A549 treated with GW870086 at 1 μM for 4 hours (cell line): ENCODE measurements around the gene EAPP. TPM values are rescaled to one million over a fixed set of nuclear protein-coding genes. Genes with fewer than 3 reads are reported as not detected.

Experiments used
- total RNA-seq: library from RNA; stranded (reverse); fragments of 200-300 nt; extraction: Qiagen RNA extraction; gene quantifications from 5 replicates; pipeline ENCODE4 v1.2.3, GENCODE V29; 2022; ENCODE audit warnings: low read depth

The EAPP gene
- 34.2 to 48.2 TPM (median 39.7 TPM) in 5 replicates for total RNA-seq

GRCh38 chr14:34539407-34540180 lies at the start of gene EAPP:
TSS of gene EAPP (minus strand) at chr14:34539701. CDS start at chr14:34539628, 73 bp downstream.

Other genes with a start within 250 kb of the EAPP start
- gene SPTSSA, start 77.5 kb downstream of the EAPP start, total RNA-seq = 20.2 to 35.7 TPM (median 30.4 TPM) in 5 replicates
- gene SNX6, start 90.4 kb upstream of the EAPP start, total RNA-seq = 56.7 to 99.7 TPM (median 76.6 TPM) in 5 replicates
- 98.8 to 120 TPM (median 117 TPM) in 5 replicates for gene CFL2, start 174.9 kb upstream of the EAPP start, total RNA-seq